Measurements from ENCODE around the gene PNLDC1.

Gene PNLDC1

GRCh38 chr6:159756508-159756907 is 43.6 kb upstream of the PNLDC1 start:
- H3K4me3 ChIP-seq (ENCODE audit: low read depth, low read length), result no peak overlapping the region
- no peak for DNase-seq (ENCODE audit: low read depth)
- TF ChIP-seq MAX (IDR thresholded peaks at IDR 0.05; ENCODE audit: low read depth, low read length) (no peak), CTCF (IDR thresholded peaks at IDR 0.05; ENCODE audit: low read depth, low read length) (no peak), MYC (IDR thresholded peaks at IDR 0.05; ENCODE audit: low read depth, low read length) (no peak), POLR2A (IDR thresholded peaks at IDR 0.05; ENCODE audit: extremely low read depth, insufficient read length) (no peak)

GRCh38 chr6:159758031-159759001 is 41.8 kb upstream of the PNLDC1 start:
- no peak for DNase-seq (ENCODE audit: low read depth)
- TF ChIP-seq CTCF (IDR thresholded peaks at IDR 0.05; ENCODE audit: low read depth, low read length) (peak; percentile 21), MYC (IDR thresholded peaks at IDR 0.05; ENCODE audit: low read depth, low read length) (no peak)

GRCh38 chr6:159759645-159760044 is 40.4 kb upstream of the PNLDC1 start:
- TF ChIP-seq MAX (IDR thresholded peaks at IDR 0.05; ENCODE audit: low read depth, low read length) (no peak), POLR2A (IDR thresholded peaks at IDR 0.05; ENCODE audit: extremely low read depth, insufficient read length) (no peak), MYC (IDR thresholded peaks at IDR 0.05; ENCODE audit: low read depth, low read length) (no peak)
- no peak for DNase-seq (ENCODE audit: low read depth)
- H3K4me3 ChIP-seq (ENCODE audit: low read depth, low read length), result no peak overlapping the region

More at GRCh38 chr6:159758031-159759001, 41.8 kb upstream of the PNLDC1 start:
- H3K4me3 ChIP-seq (ENCODE audit: low read depth, low read length), result no peak overlapping the region

- DNase-seq (ENCODE audit: low read depth), result no peak
- no peak for TF ChIP-seq MAX (IDR thresholded peaks at IDR 0.05; ENCODE audit: low read depth, low read length)
- TF ChIP-seq MYC (IDR thresholded peaks at IDR 0.05; ENCODE audit: low read depth, low read length), result no peak
- TF ChIP-seq POLR2A (IDR thresholded peaks at IDR 0.05; ENCODE audit: extremely low read depth, insufficient read length), result no peak
- TF ChIP-seq CTCF (IDR thresholded peaks at IDR 0.05; ENCODE audit: low read depth, low read length), result no peak
- H3K4me3 ChIP-seq (ENCODE audit: low read depth, low read length), result peak overlapping the region; percentile 81
These were observed 39.4 kb upstream of the PNLDC1 start for GRCh38 chr6:159760602-159761057.

GRCh38 chr6:159761129-159761872 is 38.8 kb upstream of the PNLDC1 start:
- H3K4me3 ChIP-seq (ENCODE audit: low read depth, low read length), result peak overlapping the region; percentile 81
- DNase-seq (ENCODE audit: low read depth), result peak; percentile 68

More at GRCh38 chr6:159761129-159761872, 38.8 kb upstream of the PNLDC1 start:
- no peak for TF ChIP-seq CTCF (IDR thresholded peaks at IDR 0.05; ENCODE audit: low read depth, low read length)
- TF ChIP-seq MAX (IDR thresholded peaks at IDR 0.05; ENCODE audit: low read depth, low read length), result no peak
- TF ChIP-seq MYC (IDR thresholded peaks at IDR 0.05; ENCODE audit: low read depth, low read length), result no peak
- no peak for TF ChIP-seq POLR2A (IDR thresholded peaks at IDR 0.05; ENCODE audit: extremely low read depth, insufficient read length)
